Frontal cortex (tissue), 4 donors: ENCODE data around the gene TEX29. TPM values are rescaled to one million over a fixed set of nuclear protein-coding genes. Genes with fewer than 3 reads are reported as not detected.

Source experiments
- DNase-seq, 2 donors: peaks; one replicate each; pipeline ENCODE4 v3.0.0; 2012; ENCODE audit warnings: low spot score in 2 of 2
- FAIRE-seq: peaks from 2 replicates; lab custom pipeline; 2012; peaks lifted over from hg19 to GRCh38; lab: Jason Lieb, UNC
- total RNA-seq: library from RNA; depleted of rRNA; stranded (reverse); fragments of >200 nt; gene quantifications from one replicate; pipeline ENCODE4 v1.2.3, GENCODE V29; 2014
- donor health status: control.
- donor health status: control.
- donor health status: control.

The TEX29 gene
- total RNA-seq, 1 donor from 2014 or later = not detected

DNA sequence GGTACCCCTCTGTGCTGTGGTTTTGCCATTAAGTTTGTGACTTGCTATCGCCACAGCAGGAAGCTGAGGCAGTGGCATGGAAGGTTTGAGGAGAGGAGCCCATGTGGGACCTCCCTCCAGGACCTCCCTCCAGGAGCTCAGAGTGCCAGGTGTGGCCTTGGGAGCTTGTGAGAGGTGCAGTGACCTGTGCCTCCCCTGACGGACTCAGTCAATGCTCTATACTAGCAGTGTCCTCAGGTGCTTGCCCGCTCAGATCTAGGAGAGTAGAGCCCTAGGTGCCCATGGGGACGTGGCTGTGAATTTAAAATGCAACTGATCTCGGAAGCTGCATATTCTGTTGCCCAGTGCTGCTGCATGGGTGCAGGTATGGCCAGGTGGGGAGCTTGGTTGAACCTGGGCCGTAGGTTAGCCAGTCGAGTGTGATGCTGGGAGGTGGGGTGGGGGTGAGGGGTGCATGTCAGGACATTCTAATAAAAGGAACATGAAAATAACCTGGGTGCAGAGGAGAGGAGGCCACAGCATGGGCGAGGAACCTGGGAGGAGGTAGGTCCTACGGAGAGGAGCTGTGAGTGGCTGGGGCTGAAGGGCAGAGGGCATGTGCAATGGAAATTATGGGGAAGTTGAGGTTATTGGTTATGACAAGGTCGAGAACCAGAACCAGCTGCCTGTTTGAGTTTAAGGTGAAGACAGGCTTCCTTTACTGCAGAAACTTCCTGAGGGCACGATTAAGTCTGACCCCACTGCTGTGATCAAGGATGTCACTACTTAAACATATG, 41.6 kb downstream of the TEX29 start:
- FAIRE-seq (no peak), DNase-seq (no peak)

- FAIRE-seq (no peak), DNase-seq (no peak)
These were observed 42.7 kb downstream of the TEX29 start for GRCh38 chr13:111363121-111363520.

DNA sequence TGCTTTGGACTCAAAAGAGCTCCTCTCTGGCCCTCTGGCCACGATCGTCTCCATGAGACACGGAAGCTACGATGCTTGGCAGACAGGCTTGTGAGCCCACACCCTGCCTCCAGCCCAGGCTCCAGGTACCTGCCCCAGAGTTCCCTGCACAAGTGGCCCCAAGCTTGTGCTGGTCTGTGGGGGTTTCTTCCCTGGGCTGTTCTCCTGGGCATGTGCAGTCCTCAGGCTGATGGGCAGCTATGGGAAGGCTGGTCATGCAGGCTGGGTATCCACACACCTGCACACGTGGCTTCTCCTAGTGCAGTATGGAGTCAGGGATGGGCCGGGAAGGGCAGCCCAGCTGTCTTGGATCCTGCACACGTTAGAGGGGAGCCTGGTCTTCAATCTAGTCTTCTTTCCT, 43.1 kb downstream of the TEX29 start:
- DNase-seq (no peak), FAIRE-seq (no peak)

DNA sequence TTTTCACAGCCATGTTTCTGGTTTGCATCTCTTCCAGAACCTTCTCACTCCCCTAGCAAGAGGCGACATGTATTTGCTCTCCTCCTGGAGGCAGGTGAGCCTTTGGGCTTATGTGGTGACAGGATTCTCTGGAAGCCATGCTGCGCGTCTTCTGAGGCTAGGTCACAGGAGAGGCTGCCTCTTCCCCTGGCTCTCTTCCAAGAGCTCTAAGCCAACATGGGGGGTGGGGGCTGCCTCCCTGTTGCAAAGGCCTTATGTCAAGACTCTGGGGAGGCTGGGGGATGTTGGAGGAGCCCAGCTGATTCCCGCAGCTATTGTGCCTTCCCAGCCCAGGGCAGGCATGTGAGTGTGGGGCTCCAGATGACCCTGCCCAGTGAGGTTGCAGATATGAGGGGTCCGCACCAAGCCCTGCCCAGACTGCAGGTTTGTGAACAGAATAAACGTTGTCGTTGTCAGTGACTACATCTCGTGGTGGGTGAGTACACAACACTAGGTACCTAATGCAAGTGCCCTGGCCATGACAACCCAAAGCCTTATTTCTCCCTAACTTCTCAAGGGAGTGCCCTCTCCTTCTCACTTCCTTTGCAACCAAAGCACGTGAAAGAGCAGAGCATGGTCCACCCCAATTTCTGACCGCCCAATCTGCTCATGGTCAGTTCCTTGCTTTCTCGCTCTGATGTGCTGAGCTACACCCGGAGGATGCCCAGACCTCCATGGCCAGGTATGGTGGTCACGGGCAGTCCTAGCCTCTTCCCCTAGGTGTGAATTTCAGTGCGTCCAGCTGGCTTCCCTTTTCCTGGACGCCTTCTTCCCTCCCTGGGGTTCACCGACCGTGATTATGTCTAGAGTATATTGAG, 44.9 kb downstream of the TEX29 start:
- DNase-seq (no peak), FAIRE-seq (no peak)

DNA sequence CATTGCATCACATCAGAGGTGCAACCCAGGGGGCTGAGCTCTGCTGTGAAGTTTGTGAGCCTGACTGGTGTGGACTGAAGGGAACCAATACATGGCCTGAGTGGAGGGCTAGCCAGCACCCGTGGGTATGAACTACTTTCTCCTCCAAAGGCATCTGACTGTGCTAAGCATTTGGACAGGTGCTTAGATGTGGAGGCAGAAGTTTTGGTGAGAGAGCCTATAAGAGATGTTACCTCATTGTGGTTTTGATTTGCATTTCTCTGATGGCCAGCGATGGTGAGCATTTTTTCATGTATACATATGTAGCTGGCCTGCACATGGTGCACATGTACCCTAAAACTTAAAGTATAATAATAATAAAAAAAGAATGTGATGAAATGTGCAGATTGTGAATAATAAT, 46.9 kb downstream of the TEX29 start:
- DNase-seq (no peak), FAIRE-seq (no peak)

- DNase-seq (no peak), FAIRE-seq (no peak)
These were observed 47.6 kb downstream of the TEX29 start for GRCh38 chr13:111368091-111368490.

- DNase-seq (no peak), FAIRE-seq (no peak)
These were observed 49.7 kb downstream of the TEX29 start for GRCh38 chr13:111370147-111370546.

DNA sequence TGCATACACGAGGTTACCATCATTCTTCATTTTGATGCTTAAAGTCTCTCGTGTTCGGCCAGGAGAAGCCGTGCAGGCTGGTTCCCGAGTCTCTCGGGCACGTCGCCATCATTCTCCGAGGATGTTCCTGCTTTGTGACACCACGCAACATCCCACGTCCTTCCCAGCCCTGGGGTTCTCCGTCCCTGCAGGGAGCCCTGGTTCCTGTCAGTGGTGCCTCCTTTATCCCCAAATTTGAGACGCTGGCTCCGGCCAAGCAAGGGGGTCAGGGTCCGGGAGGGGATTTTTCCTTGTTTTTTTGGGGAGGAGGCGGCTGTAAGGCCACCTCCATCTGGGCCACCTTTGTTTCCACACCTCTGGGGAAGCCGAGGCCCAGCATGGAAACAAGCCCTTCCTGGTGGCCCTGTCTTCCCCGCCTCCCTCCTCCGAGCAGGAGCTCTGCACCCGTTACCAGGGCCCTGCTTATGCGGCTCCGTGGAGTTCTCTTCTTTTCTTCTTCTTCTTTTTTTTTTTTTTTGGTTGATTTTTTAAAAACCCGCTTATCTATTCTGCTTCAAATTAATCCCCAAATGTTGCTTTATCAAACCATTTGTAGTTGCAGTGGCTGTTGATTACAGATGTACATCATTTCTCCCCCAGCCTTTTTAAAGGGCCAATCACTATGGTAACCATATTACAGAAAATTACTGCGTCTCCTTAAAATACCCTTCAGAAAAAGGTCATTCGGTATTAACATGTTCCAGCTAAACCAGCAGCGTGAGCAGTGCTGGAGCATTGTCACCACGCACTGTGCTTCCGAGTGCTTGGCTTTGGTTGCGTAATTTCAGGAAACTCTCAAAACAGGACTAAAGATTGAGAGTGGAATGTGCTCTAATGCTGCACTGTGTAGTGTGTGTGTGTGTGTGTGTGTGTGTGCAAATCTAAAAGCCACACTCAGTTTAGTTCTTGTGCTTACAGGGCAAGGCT, 50.4 kb downstream of the TEX29 start:
- DNase-seq (no peak), FAIRE-seq (no peak)

- FAIRE-seq = no peak
- no peak for DNase-seq
These were observed 51.3 kb downstream of the TEX29 start for GRCh38 chr13:111371720-111372119.

DNA sequence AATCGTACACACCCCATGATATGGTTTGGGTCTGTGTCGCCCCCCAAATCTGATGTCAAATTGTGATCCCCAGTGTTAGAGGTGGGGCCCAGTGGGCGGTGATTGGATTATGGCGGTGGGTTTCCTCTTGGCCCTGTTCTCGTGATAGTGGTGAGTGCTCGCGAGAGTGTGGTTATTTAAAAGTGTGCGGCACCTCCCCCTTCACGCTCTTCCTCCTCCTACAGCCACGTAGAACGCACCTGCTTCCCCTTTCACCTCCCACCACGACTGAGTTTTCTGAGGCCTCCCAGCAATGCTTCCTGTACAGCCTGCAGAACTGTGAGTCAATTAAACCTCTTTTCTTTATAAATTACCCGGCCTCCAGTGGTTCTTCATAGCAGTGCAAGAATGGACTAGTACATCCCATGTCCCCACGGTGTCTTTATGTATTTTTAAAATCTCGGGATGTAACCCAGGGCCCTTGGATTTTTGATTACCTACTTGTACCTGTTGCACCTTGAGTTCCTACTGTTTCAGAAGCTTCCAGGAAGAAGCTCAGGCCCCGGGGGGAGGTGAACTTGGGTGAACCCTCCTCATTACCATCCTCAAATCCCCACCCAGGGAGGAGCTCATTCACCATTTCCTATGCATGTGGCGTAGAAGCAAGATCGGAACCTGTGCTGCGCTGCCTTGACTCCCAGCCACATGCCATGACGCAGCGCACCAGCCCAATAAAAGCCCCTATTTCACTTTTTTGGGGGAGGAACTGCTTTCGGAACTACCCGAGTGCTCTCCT, 52.4 kb downstream of the TEX29 start:
- FAIRE-seq (no peak), DNase-seq (no peak)

- DNase-seq (no peak), FAIRE-seq (no peak)
These were observed 53.0 kb downstream of the TEX29 start for GRCh38 chr13:111373486-111373885.

DNA sequence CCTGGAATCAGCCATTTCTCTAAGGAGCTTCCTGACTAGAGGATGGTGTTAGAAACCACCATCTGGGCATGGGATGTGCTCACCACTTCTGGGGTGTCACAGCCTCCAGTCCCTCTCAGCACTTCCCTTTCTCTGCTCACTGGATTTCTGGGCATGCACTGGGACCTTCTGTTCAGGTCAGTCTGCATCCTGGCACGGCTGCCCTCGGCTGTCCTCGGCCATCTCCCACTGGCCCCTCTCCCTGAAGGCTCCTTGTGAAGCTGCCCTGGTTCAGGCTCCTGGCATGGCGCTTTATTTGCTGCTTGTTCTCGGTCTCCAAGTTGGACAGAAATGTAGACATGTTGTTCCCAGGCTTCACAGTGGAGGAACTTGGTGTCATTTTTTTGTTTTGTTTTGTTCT, 60.0 kb downstream of the TEX29 start:
- no peak for FAIRE-seq

DNA sequence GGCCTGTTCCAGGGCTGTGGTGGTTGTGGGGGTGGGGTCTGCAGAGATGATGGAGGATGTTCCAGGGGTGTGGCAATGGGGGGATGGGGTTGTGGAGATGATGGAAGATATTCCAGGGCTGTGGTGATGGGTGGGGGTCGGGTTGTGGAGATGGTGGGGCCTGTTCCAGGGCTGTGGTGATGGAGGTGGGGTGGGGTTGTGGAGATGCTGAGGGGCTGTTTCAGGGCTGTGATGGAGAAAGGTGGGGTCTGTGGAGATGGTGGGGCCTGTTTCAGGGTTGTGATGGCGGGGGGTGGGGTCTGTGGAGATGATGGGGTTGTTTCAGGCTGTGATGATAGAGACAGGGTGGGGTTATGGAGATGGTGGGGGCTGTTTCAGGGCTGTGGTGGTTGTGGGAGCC, 62.0 kb downstream of the TEX29 start:
- DNase-seq = no peak
- no peak for FAIRE-seq

More for the DNA sequence above, 60.0 kb downstream of the TEX29 start:
- no peak for DNase-seq

DNA sequence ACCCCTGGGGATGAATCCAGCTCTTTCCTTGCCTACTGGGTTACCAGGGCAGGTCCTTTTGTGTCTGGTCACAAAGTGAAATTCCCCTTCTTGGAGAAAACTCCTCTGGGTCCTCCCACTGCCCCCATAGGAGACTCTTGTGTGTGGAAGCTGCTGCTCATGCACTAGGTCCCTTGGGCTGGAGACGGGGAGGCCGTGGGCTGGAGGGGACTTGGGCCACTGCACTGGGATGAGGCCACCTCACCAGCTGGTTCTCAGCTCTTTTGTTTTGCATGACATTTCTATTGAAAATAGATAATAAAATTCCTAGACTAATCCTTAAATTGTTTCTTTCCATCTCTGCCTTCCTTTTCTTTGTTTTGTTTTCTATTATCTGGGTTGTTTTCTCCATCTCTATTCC, 62.4 kb downstream of the TEX29 start:
- DNase-seq (no peak), FAIRE-seq (no peak)

GRCh38 chr13:111383591-111384440, 63.4 kb downstream of the TEX29 start:
- DNase-seq (no peak), FAIRE-seq (no peak)

GRCh38 chr13:111384441-111385182, 64.2 kb downstream of the TEX29 start:
- FAIRE-seq (no peak), DNase-seq (no peak)

- DNase-seq (no peak), FAIRE-seq (no peak)
These were observed 64.9 kb downstream of the TEX29 start for GRCh38 chr13:111385183-111385857.
